ENCODE results near the gene CHSY1.

The CHSY1 gene

GRCh38 chr15:101135532-101136166 lies 116.2 kb downstream of the CHSY1 start:
- Histone ChIP-seq H3K27me3 (ENCODE audit: control insufficient read depth, insufficient read depth, low read length) (no peaks in the 10 kb centered on the region), H3K27ac (no peak overlapping the region), H3K4me2 (ENCODE audit: low read length) (no peak overlapping the region), H3K9ac (no peak overlapping the region), H3K4me3 (ENCODE audit: low read depth, low read length) (no peak overlapping the region), H3K36me3 (ENCODE audit: control insufficient read depth, insufficient read depth, low read length) (no peaks in the 10 kb centered on the region), H3K9me3 (ENCODE audit: control insufficient read depth, low read length) (no peaks in the 10 kb centered on the region), H3K4me1 (no peaks in the 10 kb centered on the region), H3K79me2 (no peaks in the 10 kb centered on the region), H2AFZ (no peak overlapping the region)
- no peak for TF ChIP-seq CTCF (IDR thresholded peaks at IDR 0.05)

DNA sequence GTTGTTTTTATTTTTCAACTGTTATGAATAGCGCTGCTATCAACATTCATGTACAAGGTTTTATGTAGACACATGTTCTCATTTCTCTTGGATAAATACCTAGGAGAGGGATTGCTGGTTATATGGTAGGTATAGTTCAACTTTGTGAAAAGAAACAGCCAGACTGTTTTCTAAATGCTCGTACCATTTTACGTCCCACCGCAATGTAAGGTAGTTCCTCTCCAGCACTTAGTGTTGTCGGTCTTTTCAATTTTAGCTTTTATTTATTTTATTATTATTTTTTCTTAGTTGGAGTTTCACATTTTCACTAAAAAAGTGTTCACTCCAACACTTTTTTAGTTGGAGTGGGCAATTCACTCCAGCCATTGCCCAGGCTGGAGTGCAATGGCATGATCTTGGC lies 117.1 kb downstream of the CHSY1 start:
- no peak for TF ChIP-seq CTCF (IDR thresholded peaks at IDR 0.05)

DNA sequence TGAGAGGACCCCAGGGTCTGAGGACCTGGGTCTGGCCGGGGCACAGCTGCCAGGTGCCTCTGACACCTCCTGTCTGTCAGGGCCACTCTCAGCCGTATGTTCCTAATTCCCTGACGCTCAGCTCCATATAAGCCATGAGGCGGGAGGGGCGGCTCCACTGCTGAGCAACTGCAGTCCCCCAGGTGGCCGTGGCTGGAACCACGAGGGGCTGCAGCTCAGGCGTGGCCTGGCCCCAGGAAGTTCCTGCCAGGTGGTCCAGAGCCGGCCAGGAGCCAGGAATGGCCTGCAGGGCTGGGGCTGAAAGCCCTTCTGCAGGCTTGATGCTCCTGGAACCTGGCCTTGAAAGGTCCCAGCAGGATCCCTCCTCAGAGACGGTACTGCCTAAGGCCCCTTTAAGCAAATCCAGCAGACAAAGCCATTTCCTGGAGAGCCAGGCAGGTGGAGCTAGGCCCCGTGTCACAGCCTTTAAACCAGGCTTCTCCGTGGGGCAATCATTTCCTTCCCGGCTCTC lies 118.0 kb downstream of the CHSY1 start:
- H3K4me1 ChIP-seq, result no peaks in the 10 kb centered on the region
- no peaks in the 10 kb centered on the region for H3K27me3 ChIP-seq (ENCODE audit: control insufficient read depth, insufficient read depth, low read length)
- no peaks in the 10 kb centered on the region for H3K36me3 ChIP-seq (ENCODE audit: control insufficient read depth, insufficient read depth, low read length)
- H3K27ac ChIP-seq, result no peak overlapping the region
- H3K79me2 ChIP-seq, result no peaks in the 10 kb centered on the region
- no peak overlapping the region for H3K4me2 ChIP-seq (ENCODE audit: low read length)
- H3K9ac ChIP-seq, result no peak overlapping the region
- no peak overlapping the region for H2AFZ ChIP-seq
- no peak overlapping the region for H3K4me3 ChIP-seq (ENCODE audit: low read depth, low read length)
- no peaks in the 10 kb centered on the region for H3K9me3 ChIP-seq (ENCODE audit: control insufficient read depth, low read length)
- TF ChIP-seq CTCF (IDR thresholded peaks at IDR 0.05), result no peak

More for the DNA sequence above, 117.1 kb downstream of the CHSY1 start:
- no peaks in the 10 kb centered on the region for H3K79me2 ChIP-seq
- H3K27me3 ChIP-seq (ENCODE audit: control insufficient read depth, insufficient read depth, low read length), result no peaks in the 10 kb centered on the region
- no peak overlapping the region for H3K9ac ChIP-seq
- H3K4me1 ChIP-seq, result no peaks in the 10 kb centered on the region
- no peaks in the 10 kb centered on the region for H3K36me3 ChIP-seq (ENCODE audit: control insufficient read depth, insufficient read depth, low read length)
- H3K4me3 ChIP-seq (ENCODE audit: low read depth, low read length), result no peak overlapping the region
- no peak overlapping the region for H3K27ac ChIP-seq
- no peak overlapping the region for H3K4me2 ChIP-seq (ENCODE audit: low read length)
- no peaks in the 10 kb centered on the region for H3K9me3 ChIP-seq (ENCODE audit: control insufficient read depth, low read length)
- H2AFZ ChIP-seq, result no peak overlapping the region

- Histone ChIP-seq H3K4me3 (ENCODE audit: low read depth, low read length) (no peak overlapping the region), H3K27me3 (ENCODE audit: control insufficient read depth, insufficient read depth, low read length) (no peaks in the 10 kb centered on the region), H3K36me3 (ENCODE audit: control insufficient read depth, insufficient read depth, low read length) (no peaks in the 10 kb centered on the region), H3K4me1 (no peaks in the 10 kb centered on the region), H3K9ac (no peak overlapping the region), H3K4me2 (ENCODE audit: low read length) (no peak overlapping the region), H3K9me3 (ENCODE audit: control insufficient read depth, low read length) (no peaks in the 10 kb centered on the region), H3K79me2 (no peaks in the 10 kb centered on the region), H2AFZ (no peak overlapping the region), H3K27ac (no peak overlapping the region)
- no peak for TF ChIP-seq CTCF (IDR thresholded peaks at IDR 0.05)
Measured at GRCh38 chr15:101133181-101133460, 118.7 kb downstream of the CHSY1 start.
